HG02642 (cell line): ENCODE results near the gene TDRD1.
"Not testable (repeated sequence)": the region's sequence is repeated elsewhere in the genome, so short reads cannot be mapped to it uniquely, and the experiment has no call there.

Experiments
- ATAC-seq: cut with Tn5 transposase; IDR thresholded peaks from one replicate; pipeline ENCODE4 v1.9.1; 2021; ENCODE audit warnings: mild to moderate bottlenecking; ENCODE audit not compliant: unreplicated experiment, poor library complexity

TDRD1 gene

GRCh38 chr10:114179148-114179547 lies at the start of gene TDRD1:
Gene TDRD1, plus strand, starts transcription at chr10:114179353. Its CDS starts 8,479 bp downstream, at chr10:114187832.
- no peak for ATAC-seq

- no peak for ATAC-seq
These were observed 48.1 kb upstream of the TDRD1 start for GRCh38 chr10:114131094-114131493.

GRCh38 chr10:114135476-114135875 lies 43.7 kb upstream of the TDRD1 start:
- ATAC-seq = no peak

GRCh38 chr10:114138581-114138980 lies 40.6 kb upstream of the TDRD1 start:
- no peak for ATAC-seq

GRCh38 chr10:114140036-114140435 lies 39.1 kb upstream of the TDRD1 start:
- ATAC-seq = no peak

- ATAC-seq = not testable (repeated sequence)
These were observed 38.3 kb upstream of the TDRD1 start for GRCh38 chr10:114140827-114141226.

- ATAC-seq = no peak
These were observed 37.1 kb upstream of the TDRD1 start for GRCh38 chr10:114142018-114142417.

- no peak for ATAC-seq
These were observed 36.0 kb upstream of the TDRD1 start for GRCh38 chr10:114143160-114143559.

- not testable (repeated sequence) for ATAC-seq
These were observed 29.7 kb upstream of the TDRD1 start for GRCh38 chr10:114149476-114149875.

GRCh38 chr10:114151486-114151885 lies 27.7 kb upstream of the TDRD1 start:
- ATAC-seq = no peak

GRCh38 chr10:114151892-114152291 lies 27.3 kb upstream of the TDRD1 start:
- no peak for ATAC-seq

- no peak for ATAC-seq
These were observed 21.2 kb upstream of the TDRD1 start for GRCh38 chr10:114157912-114158311.

- no peak for ATAC-seq
These were observed 16.1 kb upstream of the TDRD1 start for GRCh38 chr10:114163062-114163461.

- ATAC-seq = no peak
These were observed 13.1 kb upstream of the TDRD1 start for GRCh38 chr10:114166043-114166442.

- no peak for ATAC-seq
These were observed 12.7 kb upstream of the TDRD1 start for GRCh38 chr10:114166494-114166893.

GRCh38 chr10:114167985-114168384 lies 11.2 kb upstream of the TDRD1 start:
- ATAC-seq = no peak

GRCh38 chr10:114168450-114169009 lies 10.6 kb upstream of the TDRD1 start:
- ATAC-seq = no peak

GRCh38 chr10:114172216-114172615 lies 6.9 kb upstream of the TDRD1 start:
- no peak for ATAC-seq

GRCh38 chr10:114172776-114173602 lies 6.2 kb upstream of the TDRD1 start:
- no peak for ATAC-seq

- ATAC-seq = peak; percentile 2
These were observed 5.6 kb upstream of the TDRD1 start for GRCh38 chr10:114173603-114173920.

- ATAC-seq = peak; percentile 100
These were observed 5.0 kb upstream of the TDRD1 start, which contains the start of gene CCDC186 for GRCh38 chr10:114173921-114174694. Gene CCDC186, minus strand, starts transcription at chr10:114174203. Its CDS starts 10,935 bp downstream, at chr10:114163268.
